LNCaP clone FGC (cell line): ENCODE data around the gene CFAP43.

Source experiments
- DNase-seq: peaks from one replicate; pipeline ENCODE4 v3.0.0-alpha.2; 2011; ENCODE audit warnings: low read depth
- H3K4me3 ChIP-seq: 2 replicates; pipeline ENCODE4 v1.5.1; 2011; ENCODE audit warnings: mild to moderate bottlenecking, low read depth, low read length, control low read depth
- TF ChIP-seq, protein P1 (sequence below): IDR thresholded peaks from 2 replicates; pipeline ENCODE4 v1.5.1; 2012; ENCODE audit warnings: mild to moderate bottlenecking; ENCODE audit not compliant: control insufficient read depth, insufficient read depth; ENCODE audit errors: extremely low read depth

Gene CFAP43

DNA sequence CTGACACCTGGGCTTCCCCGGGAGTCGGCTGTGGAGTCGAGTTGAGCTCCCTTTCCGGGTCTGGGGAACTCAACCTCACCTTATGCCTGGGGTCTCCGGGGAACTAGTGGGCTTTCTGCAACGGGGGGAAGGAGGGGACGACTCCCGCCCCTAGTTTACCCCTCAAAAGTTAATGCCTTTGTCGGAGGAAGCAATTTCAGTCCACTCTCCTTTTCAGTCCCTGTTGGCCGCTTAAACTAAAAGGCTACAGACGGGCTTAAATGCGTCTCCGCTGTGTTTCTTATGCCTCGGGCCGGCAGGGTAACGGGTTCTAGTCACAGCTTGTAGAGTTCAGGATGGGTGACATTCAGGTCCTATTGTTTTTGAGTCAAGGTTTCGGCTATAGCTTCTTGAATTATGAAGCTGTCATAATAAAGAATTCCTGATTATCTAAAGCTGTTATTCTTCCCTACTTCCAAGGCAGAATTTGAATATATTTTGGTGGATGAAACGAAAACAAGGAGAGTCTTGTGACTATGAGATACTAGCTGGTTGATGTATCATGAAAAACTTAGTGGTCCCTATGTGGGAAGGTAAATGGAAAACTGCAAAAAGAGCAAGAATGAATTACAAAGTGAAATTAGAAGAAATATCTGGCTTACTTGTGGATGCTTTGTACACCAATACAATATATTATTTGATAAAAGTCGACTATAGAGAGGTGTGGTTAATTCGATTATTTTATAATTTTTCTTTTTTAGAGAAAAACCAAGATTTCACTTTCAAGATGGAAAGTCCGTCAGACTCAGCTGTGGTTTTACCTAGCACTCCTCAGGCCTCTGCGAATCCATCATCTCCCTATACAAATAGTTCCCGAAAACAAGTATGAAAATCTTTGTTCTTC lies 109.7 kb downstream of the CFAP43 start:
- DNase-seq = no peak
- peak overlapping the region; percentile 78 for H3K4me3 ChIP-seq
- TF ChIP-seq, protein P1, sequence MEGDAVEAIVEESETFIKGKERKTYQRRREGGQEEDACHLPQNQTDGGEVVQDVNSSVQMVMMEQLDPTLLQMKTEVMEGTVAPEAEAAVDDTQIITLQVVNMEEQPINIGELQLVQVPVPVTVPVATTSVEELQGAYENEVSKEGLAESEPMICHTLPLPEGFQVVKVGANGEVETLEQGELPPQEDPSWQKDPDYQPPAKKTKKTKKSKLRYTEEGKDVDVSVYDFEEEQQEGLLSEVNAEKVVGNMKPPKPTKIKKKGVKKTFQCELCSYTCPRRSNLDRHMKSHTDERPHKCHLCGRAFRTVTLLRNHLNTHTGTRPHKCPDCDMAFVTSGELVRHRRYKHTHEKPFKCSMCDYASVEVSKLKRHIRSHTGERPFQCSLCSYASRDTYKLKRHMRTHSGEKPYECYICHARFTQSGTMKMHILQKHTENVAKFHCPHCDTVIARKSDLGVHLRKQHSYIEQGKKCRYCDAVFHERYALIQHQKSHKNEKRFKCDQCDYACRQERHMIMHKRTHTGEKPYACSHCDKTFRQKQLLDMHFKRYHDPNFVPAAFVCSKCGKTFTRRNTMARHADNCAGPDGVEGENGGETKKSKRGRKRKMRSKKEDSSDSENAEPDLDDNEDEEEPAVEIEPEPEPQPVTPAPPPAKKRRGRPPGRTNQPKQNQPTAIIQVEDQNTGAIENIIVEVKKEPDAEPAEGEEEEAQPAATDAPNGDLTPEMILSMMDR = no peak

DNA sequence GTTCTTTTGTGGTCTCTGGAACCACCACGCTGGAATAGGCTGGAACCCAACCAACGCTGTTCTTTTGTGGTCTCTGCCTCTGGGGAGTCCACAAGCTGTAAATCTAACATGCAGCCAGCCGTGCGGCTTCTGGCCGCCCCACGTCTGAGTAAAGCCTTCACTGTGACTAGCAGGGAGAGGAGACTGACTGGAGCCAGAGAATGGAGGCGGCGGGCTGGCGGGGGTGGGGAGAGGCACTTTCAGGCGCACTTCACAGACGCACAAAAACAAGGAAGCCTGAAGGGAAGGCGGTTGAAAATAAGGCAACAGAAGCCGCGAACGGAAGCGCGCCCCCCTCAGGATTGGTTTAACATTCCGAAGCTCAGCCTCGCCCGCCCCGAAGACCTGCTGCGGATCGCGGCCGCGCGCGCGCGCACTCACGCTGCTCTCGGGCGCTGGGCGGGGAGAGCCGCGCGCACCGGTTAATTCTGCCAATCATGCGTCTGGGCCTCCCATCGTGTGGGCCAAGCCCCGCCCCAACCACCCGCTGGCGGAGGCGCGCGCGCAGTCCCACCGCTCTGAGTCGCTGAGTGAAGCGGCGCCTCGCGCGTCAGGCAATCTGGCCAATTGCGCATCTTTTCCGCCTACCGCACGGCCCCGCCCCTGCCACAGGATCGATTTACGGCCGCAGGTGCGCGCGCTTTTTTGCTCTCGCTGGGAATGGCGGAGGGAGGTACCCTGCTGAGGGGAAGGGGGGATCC lies 110.5 kb downstream of the CFAP43 start, which contains the start of gene SFR1:
Gene SFR1, plus strand, starts transcription at position 687 of the 740 bp plus-strand sequence. Its CDS starts 13 bp downstream, at position 700.
- peak; percentile 94 for DNase-seq
- H3K4me3 ChIP-seq = peak within 1 kb of the TSS; percentile 78
- TF ChIP-seq, protein P1 = peak; percentile 73

DNA sequence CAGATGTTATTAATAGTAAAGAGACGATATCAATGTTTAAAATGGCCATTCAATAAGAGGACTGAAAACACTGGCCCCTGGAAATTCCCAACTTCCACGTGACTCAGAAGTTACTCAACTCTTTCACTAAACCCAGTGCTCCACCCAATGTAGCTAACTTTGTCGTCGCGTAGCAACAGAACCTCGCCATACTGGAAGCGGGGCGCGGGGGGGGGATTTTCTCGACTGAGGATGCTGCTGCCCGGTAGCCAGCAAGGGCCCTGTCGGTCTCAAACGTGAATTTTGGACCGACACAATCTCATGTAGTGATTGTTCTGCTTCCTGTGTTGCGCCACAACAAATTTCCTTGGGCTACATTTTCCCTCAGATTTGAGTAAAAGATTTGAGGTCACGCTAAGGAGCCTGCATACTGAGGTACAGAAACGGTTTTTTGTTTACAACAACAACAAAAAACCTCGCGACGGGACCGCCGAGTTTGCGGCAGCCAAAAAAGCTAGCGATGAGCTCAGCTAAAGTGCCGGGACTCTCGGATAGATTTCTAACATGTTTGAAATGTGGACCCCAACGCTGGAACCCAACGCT lies 111.2 kb downstream of the CFAP43 start:
- no peak for DNase-seq
- TF ChIP-seq, protein P1 = no peak
- peak overlapping the region; percentile 78 for H3K4me3 ChIP-seq

DNA sequence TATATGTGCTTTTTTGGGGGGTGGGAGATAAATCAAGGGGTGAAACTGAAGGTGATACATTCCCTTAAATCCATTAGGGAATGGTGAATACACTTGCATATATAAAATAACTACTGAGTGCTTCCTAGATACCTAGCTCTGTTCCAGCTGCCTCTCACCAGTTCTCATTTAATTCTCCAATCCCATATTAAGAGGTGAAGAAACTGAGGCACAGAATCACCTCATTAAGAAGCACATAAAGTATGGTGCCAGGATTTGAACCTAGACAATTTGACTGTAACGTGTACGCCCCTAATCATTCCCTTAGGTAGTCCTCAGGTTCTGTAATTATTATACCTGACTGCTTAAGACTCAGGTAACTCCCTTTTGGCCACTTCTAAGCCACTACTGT lies 111.7 kb downstream of the CFAP43 start:
- DNase-seq = no peak
- H3K4me3 ChIP-seq = peak overlapping the region; percentile 78
- TF ChIP-seq, protein P1 = no peak

DNA sequence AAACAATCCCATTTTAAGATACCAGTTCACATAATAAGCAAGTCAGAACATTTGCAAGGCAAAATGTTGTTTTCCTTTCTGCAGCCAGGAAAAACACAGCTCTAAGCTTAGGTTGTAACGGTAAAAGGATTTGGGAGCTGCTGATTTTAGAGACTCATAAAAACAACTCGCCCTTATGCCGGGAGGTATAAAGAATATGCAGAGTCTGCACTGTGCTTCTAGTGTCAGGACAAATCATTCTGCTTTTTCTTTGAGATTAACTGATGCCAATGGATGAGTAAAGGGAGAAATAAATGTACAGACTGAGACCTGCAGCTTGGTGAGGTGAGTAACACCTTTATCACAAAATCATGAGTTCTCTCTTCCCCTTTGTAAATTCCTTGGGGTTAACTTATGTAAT lies 112.2 kb downstream of the CFAP43 start:
- TF ChIP-seq, protein P1 = no peak
- H3K4me3 ChIP-seq = no peak overlapping the region
- no peak for DNase-seq

DNA sequence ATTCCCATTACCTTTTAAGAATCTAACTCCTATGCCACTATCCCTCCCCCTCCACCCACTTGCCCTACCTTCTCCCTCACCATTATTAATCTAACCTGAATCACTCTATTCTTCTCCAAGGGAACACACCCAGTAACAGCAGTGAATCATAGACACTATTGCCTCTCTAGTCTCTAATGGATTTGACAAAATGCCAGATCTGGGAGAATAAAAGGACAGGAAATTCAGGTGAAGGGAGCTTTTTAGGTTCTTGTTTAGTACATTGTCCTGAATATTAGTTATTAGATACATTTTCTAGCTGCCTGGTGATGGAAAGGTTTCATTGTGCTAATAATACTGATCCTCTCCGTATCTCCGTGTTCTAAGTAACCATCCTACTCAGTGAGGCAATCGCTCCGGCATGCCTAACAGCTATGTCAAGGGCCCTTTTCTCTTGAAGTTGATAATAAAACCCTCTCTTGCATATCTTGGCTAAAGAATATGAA lies 114.3 kb downstream of the CFAP43 start:
- DNase-seq = no peak
- H3K4me3 ChIP-seq = no peak overlapping the region
- TF ChIP-seq, protein P1 = no peak
